Stimulated activated effector memory CD8-positive, alpha-beta T cell treated with anti-CD3 and anti-CD28 coated beads, Interleukin-12 subunit alpha, Interleukin-12 subunit beta, amount 100 ng/mL, for 72 hours (primary cell): ENCODE data around the gene ANKH.

Source experiments
- ATAC-seq: fragments of 150-1000 bp; cut with Tn5 transposase; 2 replicates; pipeline ENCODE4 v1.10.0; 2021
- DNase-seq, 2 donors: peaks; one replicate each; pipeline ENCODE4 v3.0.0; 2021 to 2022; ENCODE audit warnings: low spot score in 2 of 2
- H3K27ac Mint-ChIP-seq: one replicate; pipeline ENCODE4 v1.8.0; 2022; ENCODE audit warnings: mild to moderate bottlenecking, mixed read lengths
- H3K36me3 Mint-ChIP-seq: one replicate; pipeline ENCODE4 v1.8.0; 2022; ENCODE audit warnings: mild to moderate bottlenecking, mixed read lengths
- H3K4me1 Mint-ChIP-seq: one replicate; pipeline ENCODE4 v1.8.0; 2022; ENCODE audit warnings: mixed read lengths
- H3K4me3 Mint-ChIP-seq: one replicate; pipeline ENCODE4 v1.8.0; 2022; ENCODE audit warnings: mild to moderate bottlenecking, mixed read lengths
- H3K9me3 Mint-ChIP-seq: one replicate; pipeline ENCODE4 v1.8.0; 2022; ENCODE audit warnings: mixed read lengths

Gene ANKH

GRCh38 chr5:14728459-14728938 lies 143.1 kb downstream of the ANKH start:
- Mint-ChIP-seq H3K36me3 (peaks cover 70% of the 10 kb centered on the region), H3K4me3 (no peak overlapping the region), H3K9me3 (no peaks in the 10 kb centered on the region), H3K27ac (no peak overlapping the region), H3K4me1 (peaks cover 16% of the 10 kb centered on the region)
- no peak for DNase-seq
- no peak for ATAC-seq

- no peaks in the 10 kb centered on the region for H3K9me3 Mint-ChIP-seq
- peaks cover 21% of the 10 kb centered on the region for H3K4me1 Mint-ChIP-seq
- no peak for ATAC-seq
- DNase-seq: no peak
- H3K36me3 Mint-ChIP-seq: peaks cover 70% of the 10 kb centered on the region
- H3K27ac Mint-ChIP-seq: no peak overlapping the region
- no peak overlapping the region for H3K4me3 Mint-ChIP-seq
These were observed 143.6 kb downstream of the ANKH start for GRCh38 chr5:14727928-14728458.

- Mint-ChIP-seq H3K4me3 (no peak overlapping the region), H3K9me3 (no peaks in the 10 kb centered on the region), H3K36me3 (peaks cover 74% of the 10 kb centered on the region), H3K4me1 (peaks cover 24% of the 10 kb centered on the region), H3K27ac (no peak overlapping the region)
- ATAC-seq (peak; percentile 33), DNase-seq (peak; percentile 69 to 81)
These were observed 144.1 kb downstream of the ANKH start for GRCh38 chr5:14727428-14727865.

GRCh38 chr5:14726066-14726838 lies 145.3 kb downstream of the ANKH start:
- H3K9me3 Mint-ChIP-seq: no peaks in the 10 kb centered on the region
- H3K4me1 Mint-ChIP-seq: peaks cover 24% of the 10 kb centered on the region
- H3K27ac Mint-ChIP-seq: peak overlapping the region; percentile 65
- ATAC-seq: no peak
- H3K4me3 Mint-ChIP-seq: no peak overlapping the region
- H3K36me3 Mint-ChIP-seq: peaks cover 74% of the 10 kb centered on the region
- no peak for DNase-seq

- Mint-ChIP-seq H3K4me3 (no peak overlapping the region), H3K4me1 (peaks cover 34% of the 10 kb centered on the region)
These were observed 146.9 kb downstream of the ANKH start for GRCh38 chr5:14724633-14725032.

GRCh38 chr5:14723701-14724132 lies 147.9 kb downstream of the ANKH start:
- peaks cover 74% of the 10 kb centered on the region for H3K36me3 Mint-ChIP-seq
- no peak overlapping the region for H3K4me3 Mint-ChIP-seq
- no peak for DNase-seq
- no peaks in the 10 kb centered on the region for H3K9me3 Mint-ChIP-seq
- ATAC-seq: peak; percentile 96
- H3K27ac Mint-ChIP-seq: peak overlapping the region; percentile 26
- H3K4me1 Mint-ChIP-seq: peaks cover 42% of the 10 kb centered on the region

More at GRCh38 chr5:14724633-14725032, 146.9 kb downstream of the ANKH start:
- Mint-ChIP-seq H3K27ac (peak overlapping the region; percentile 14), H3K9me3 (no peaks in the 10 kb centered on the region), H3K36me3 (peaks cover 70% of the 10 kb centered on the region)
- no peak for ATAC-seq
- no peak for DNase-seq

GRCh38 chr5:14722923-14723322 lies 148.7 kb downstream of the ANKH start:
- peaks cover 46% of the 10 kb centered on the region for H3K4me1 Mint-ChIP-seq
- peak overlapping the region; percentile 26 for H3K27ac Mint-ChIP-seq
- H3K4me3 Mint-ChIP-seq: no peak overlapping the region
- no peaks in the 10 kb centered on the region for H3K9me3 Mint-ChIP-seq
- DNase-seq: no peak
- ATAC-seq: no peak
- H3K36me3 Mint-ChIP-seq: peaks cover 77% of the 10 kb centered on the region

- no peak overlapping the region for H3K4me3 Mint-ChIP-seq
- H3K27ac Mint-ChIP-seq: no peak overlapping the region
- DNase-seq (no peak), ATAC-seq (no peak)
- no peaks in the 10 kb centered on the region for H3K9me3 Mint-ChIP-seq
- H3K4me1 Mint-ChIP-seq: peaks cover 46% of the 10 kb centered on the region
- peaks cover 83% of the 10 kb centered on the region for H3K36me3 Mint-ChIP-seq
These were observed 149.5 kb downstream of the ANKH start for GRCh38 chr5:14721990-14722656.

- H3K27ac Mint-ChIP-seq: peak overlapping the region; percentile 84
- ATAC-seq: no peak
These were observed 151.2 kb downstream of the ANKH start for GRCh38 chr5:14720236-14720923.

GRCh38 chr5:14718778-14719177 lies 152.8 kb downstream of the ANKH start:
- Mint-ChIP-seq H3K4me1 (peaks cover 39% of the 10 kb centered on the region), H3K27ac (peak overlapping the region; percentile 84), H3K9me3 (no peaks in the 10 kb centered on the region), H3K36me3 (peaks cover 86% of the 10 kb centered on the region), H3K4me3 (no peak overlapping the region)
- DNase-seq (no peak), ATAC-seq (no peak)

More at GRCh38 chr5:14720236-14720923, 151.2 kb downstream of the ANKH start:
- H3K4me3 Mint-ChIP-seq: no peak overlapping the region
- H3K36me3 Mint-ChIP-seq: peaks cover 83% of the 10 kb centered on the region
- no peak for DNase-seq
- peaks cover 35% of the 10 kb centered on the region for H3K4me1 Mint-ChIP-seq
- no peaks in the 10 kb centered on the region for H3K9me3 Mint-ChIP-seq

GRCh38 chr5:14716755-14717752 lies 154.5 kb downstream of the ANKH start:
- Mint-ChIP-seq H3K9me3 (no peaks in the 10 kb centered on the region), H3K36me3 (peaks cover 89% of the 10 kb centered on the region), H3K27ac (peak overlapping the region; percentile 84), H3K4me3 (no peak overlapping the region), H3K4me1 (peaks cover 37% of the 10 kb centered on the region)
- DNase-seq (no peak), ATAC-seq (no peak)

- H3K27ac Mint-ChIP-seq: peak overlapping the region; percentile 88
These were observed 156.1 kb downstream of the ANKH start for GRCh38 chr5:14715481-14715880.

GRCh38 chr5:14714706-14715105 lies 156.9 kb downstream of the ANKH start:
- Mint-ChIP-seq H3K36me3 (peaks cover 100% of the 10 kb centered on the region), H3K4me3 (no peak overlapping the region), H3K4me1 (peaks cover 36% of the 10 kb centered on the region), H3K27ac (peak overlapping the region; percentile 88), H3K9me3 (no peaks in the 10 kb centered on the region)
- DNase-seq (no peak), ATAC-seq (no peak)

More at GRCh38 chr5:14715481-14715880, 156.1 kb downstream of the ANKH start:
- Mint-ChIP-seq H3K36me3 (peaks cover 97% of the 10 kb centered on the region), H3K4me1 (peaks cover 40% of the 10 kb centered on the region), H3K9me3 (no peaks in the 10 kb centered on the region), H3K4me3 (no peak overlapping the region)
- no peak for DNase-seq
- ATAC-seq: no peak
